Stimulated activated CD4-positive, alpha-beta T cell treated with anti-CD3 and anti-CD28 coated beads, Interleukin-15, amount 100 ng/mL, for 1 hour (primary cell): Measurements from ENCODE around the gene SRPX2.
"Not testable (repeated sequence)": the region's sequence is repeated elsewhere in the genome, so short reads cannot be mapped to it uniquely, and the experiment has no call there.

Source experiments
- DNase-seq, 2 donors: peaks; one replicate each; pipeline ENCODE4 v3.0.0-alpha.2; 2020; ENCODE audit warnings: low read depth in 1 of 2, low spot score in 1 of 2

Gene SRPX2

GRCh38 chrX:100696699-100697351, 52.8 kb downstream of the SRPX2 start:
- DNase-seq: no peak

- no peak for DNase-seq
These were observed 54.6 kb downstream of the SRPX2 start for GRCh38 chrX:100698551-100698950.

GRCh38 chrX:100700809-100701208, 56.8 kb downstream of the SRPX2 start:
- DNase-seq: no peak

GRCh38 chrX:100704581-100705203, 60.7 kb downstream of the SRPX2 start:
- DNase-seq: no peak

GRCh38 chrX:100710816-100711215, 66.8 kb downstream of the SRPX2 start:
- DNase-seq: no peak

GRCh38 chrX:100717363-100717762, 73.4 kb downstream of the SRPX2 start:
- no peak for DNase-seq

- DNase-seq: no peak
These were observed 75.1 kb downstream of the SRPX2 start for GRCh38 chrX:100719139-100719538.

GRCh38 chrX:100720301-100720700, 76.3 kb downstream of the SRPX2 start:
- DNase-seq: no peak

GRCh38 chrX:100721328-100721727, 77.3 kb downstream of the SRPX2 start:
- no peak for DNase-seq

GRCh38 chrX:100724006-100724405, 80.0 kb downstream of the SRPX2 start:
- not testable (repeated sequence) for DNase-seq
